Chondrocyte (in vitro differentiated cells): Measurements from ENCODE around the gene ITSN1. TPM values are rescaled to one million over a fixed set of nuclear protein-coding genes. Genes with fewer than 3 reads are reported as not detected.
A peak's percentile ranks its signal among the peaks of the same experiment; 100 is the strongest.
"Not testable (repeated sequence)": the region's sequence is repeated elsewhere in the genome, so short reads cannot be mapped to it uniquely, and the experiment has no call there.

Experiments
- DNase-seq: peaks from one replicate; pipeline ENCODE4 v3.0.0; 2021; ENCODE audit warnings: mixed read lengths, low spot score
- H3K27ac Mint-ChIP-seq: one replicate; pipeline ENCODE4 v1.8.0; 2021; ENCODE audit warnings: mild to moderate bottlenecking, moderate library complexity, mixed read lengths; ENCODE audit not compliant: unreplicated experiment
- H3K27me3 Mint-ChIP-seq: 2 replicates; pipeline ENCODE4 v1.8.0; 2021; ENCODE audit warnings: low read depth, mixed read lengths
- H3K36me3 Mint-ChIP-seq: 2 replicates; pipeline ENCODE4 v1.8.0; 2021; ENCODE audit warnings: low read depth, mixed read lengths
- H3K4me1 Mint-ChIP-seq: 2 replicates; pipeline ENCODE4 v1.8.0; 2021; ENCODE audit warnings: low read depth, mild to moderate bottlenecking, mixed read lengths
- H3K4me3 Mint-ChIP-seq: one replicate; pipeline ENCODE4 v1.8.0; 2021; ENCODE audit warnings: mild to moderate bottlenecking, moderate library complexity, mixed read lengths; ENCODE audit not compliant: unreplicated experiment
- H3K9me3 Mint-ChIP-seq: 2 replicates; pipeline ENCODE4 v1.8.0; 2021; ENCODE audit warnings: low read depth, mixed read lengths
- total RNA-seq: library from RNA; stranded (reverse); gene quantifications from 3 replicates; pipeline ENCODE4 v1.2.1, GENCODE V29; 2021
- TF ChIP-seq, protein P1 (sequence below): fragments of 200-600 bp; sonication (generic); IDR thresholded peaks from 2 replicates; pipeline ENCODE4 v1.5.0; 2021; ENCODE audit warnings: antibody characterized with exemption, mild to moderate bottlenecking, moderate library complexity

The ITSN1 gene
- total RNA-seq, 1 donor from 2014 or later, result 29.8 TPM

DNA sequence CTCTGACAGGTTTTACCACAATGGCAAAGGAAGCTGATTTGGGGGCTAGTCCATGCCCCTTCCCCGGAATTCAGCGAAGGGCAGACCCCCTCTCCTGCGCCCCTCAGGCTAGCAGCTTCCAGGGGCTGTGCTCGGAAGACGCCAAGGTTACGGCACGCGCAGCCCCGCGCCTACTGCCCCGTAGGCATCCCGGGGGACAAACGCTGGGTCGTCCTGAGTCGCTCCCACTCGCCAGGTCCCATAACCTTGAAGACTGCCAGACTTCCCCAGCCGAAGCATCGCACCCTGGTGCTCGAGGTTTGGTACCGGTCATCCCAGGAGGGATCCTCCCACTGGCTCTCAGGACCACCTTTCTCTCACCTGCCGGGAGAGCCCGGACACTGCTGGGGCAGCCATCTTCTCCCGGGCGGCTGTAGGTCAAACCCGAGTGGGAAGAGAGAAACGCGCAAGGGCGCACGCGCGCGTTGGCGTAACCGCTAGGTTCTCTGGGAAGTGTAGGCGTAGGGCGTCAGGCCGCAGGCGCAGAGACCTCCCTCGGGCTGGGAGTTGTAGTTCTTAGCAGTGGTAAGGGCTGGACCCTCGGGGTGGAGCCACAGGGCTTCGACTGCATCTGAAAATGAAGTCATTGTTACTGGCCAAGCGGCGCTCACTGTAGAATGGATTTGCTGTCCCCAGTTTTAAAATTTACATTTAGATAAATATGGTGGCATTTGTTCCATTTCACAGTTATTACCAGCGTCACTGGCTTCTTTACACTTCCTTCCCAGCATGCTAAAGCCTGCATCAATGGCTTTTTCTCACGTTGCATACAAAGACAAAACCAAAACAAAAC lies 273.3 kb downstream of the ITSN1 start, which contains the start of gene ATP5PO:
TSS of gene ATP5PO (minus strand) at position 437 of the 832 bp plus-strand sequence. CDS start at position 396, 41 bp downstream.
- H3K27me3 Mint-ChIP-seq, result no peaks in the 10 kb centered on the region
- TF ChIP-seq, protein P1, sequence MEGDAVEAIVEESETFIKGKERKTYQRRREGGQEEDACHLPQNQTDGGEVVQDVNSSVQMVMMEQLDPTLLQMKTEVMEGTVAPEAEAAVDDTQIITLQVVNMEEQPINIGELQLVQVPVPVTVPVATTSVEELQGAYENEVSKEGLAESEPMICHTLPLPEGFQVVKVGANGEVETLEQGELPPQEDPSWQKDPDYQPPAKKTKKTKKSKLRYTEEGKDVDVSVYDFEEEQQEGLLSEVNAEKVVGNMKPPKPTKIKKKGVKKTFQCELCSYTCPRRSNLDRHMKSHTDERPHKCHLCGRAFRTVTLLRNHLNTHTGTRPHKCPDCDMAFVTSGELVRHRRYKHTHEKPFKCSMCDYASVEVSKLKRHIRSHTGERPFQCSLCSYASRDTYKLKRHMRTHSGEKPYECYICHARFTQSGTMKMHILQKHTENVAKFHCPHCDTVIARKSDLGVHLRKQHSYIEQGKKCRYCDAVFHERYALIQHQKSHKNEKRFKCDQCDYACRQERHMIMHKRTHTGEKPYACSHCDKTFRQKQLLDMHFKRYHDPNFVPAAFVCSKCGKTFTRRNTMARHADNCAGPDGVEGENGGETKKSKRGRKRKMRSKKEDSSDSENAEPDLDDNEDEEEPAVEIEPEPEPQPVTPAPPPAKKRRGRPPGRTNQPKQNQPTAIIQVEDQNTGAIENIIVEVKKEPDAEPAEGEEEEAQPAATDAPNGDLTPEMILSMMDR, result peak; percentile 14
- H3K27ac Mint-ChIP-seq, result peak within 1 kb of the TSS; percentile 94
- H3K4me1 Mint-ChIP-seq, result peaks cover 22% of the 10 kb centered on the region
- DNase-seq, result peak; percentile 100
- H3K4me3 Mint-ChIP-seq, result peak within 1 kb of the TSS; percentile 93
- peaks cover 3% of the 10 kb centered on the region for H3K36me3 Mint-ChIP-seq
- H3K9me3 Mint-ChIP-seq, result no peaks in the 10 kb centered on the region

DNA sequence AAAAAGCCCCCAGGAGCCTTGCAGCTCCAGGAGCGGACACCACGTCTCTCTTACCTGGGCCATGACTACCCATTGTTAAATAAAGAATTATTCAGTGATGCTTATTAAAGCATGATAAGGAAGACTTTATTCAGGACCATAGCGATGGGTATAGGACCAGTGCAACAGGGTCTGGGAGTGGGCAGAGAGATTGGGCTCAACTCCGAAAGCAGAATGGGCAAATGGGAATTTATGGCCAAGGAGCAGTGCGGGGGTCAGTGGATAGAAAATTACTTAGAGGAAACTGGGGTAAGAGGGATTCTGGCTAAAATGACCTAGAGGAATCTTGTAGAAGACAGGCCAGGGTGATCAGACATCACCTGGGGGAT lies 273.9 kb downstream of the ITSN1 start:
- peak overlapping the region; percentile 93 for H3K4me3 Mint-ChIP-seq
- TF ChIP-seq, protein P1, result no peak
- no peaks in the 10 kb centered on the region for H3K9me3 Mint-ChIP-seq
- peaks cover 22% of the 10 kb centered on the region for H3K4me1 Mint-ChIP-seq
- no peaks in the 10 kb centered on the region for H3K27me3 Mint-ChIP-seq
- peak overlapping the region; percentile 85 for H3K27ac Mint-ChIP-seq
- DNase-seq, result no peak
- H3K36me3 Mint-ChIP-seq, result peaks cover 2% of the 10 kb centered on the region

DNA sequence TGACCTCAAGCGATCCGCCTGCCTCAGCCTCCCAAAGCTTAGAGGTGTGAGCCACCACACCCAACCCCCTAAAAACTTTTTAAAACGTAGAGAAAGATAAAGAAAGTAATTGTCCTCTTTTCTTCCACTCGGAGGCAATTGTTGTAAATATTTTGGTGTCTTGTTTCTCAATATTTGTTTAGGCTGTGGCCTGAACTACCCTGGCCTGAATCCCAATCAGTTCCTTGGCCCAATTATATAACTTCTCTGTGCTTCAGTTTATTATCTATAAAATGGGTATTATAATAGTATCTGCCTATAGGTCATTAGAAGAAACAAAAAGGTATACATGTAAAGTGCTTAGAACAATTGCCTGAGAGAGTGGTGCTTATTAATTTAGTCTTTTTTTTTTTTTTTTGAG lies 275.1 kb downstream of the ITSN1 start:
- Mint-ChIP-seq H3K4me3 (no peak overlapping the region), H3K27ac (no peak overlapping the region), H3K36me3 (no peaks in the 10 kb centered on the region), H3K4me1 (peaks cover 22% of the 10 kb centered on the region), H3K27me3 (peaks cover 1% of the 10 kb centered on the region), H3K9me3 (no peaks in the 10 kb centered on the region)
- DNase-seq, result no peak
- TF ChIP-seq, protein P1, result no peak

DNA sequence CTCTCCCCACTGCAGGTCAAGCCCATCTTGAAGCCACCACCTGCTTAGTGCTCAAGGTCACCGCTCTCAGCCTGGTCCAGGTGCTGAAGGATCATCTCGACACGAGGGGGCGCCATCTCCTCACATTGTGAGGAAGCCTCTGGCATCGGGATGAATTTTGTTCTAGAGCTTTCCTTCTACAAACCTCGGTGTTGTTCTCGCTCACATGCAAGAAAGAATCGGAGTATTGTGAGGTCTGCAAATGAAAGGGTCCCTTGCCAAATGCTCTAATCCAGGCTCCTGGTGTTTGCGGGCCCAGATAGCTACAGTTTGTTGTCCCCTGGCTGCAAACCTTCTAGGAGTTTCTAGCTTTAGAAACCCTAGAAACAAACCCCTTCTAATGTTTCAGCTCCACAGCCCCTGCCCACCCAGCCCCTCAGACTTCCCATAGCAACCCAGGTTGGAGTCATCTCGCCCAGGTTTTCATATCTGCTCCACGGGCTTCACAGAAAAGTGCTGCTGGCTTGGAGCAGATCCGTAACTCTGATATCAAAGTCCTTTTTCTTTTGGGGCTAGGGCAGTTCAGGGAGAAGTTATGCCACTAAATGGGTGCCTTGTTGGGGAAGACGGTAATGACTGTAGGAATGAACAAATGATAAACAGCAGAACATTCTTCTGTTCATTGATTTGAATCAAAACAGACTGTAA lies 281.9 kb downstream of the ITSN1 start:
- H3K27ac Mint-ChIP-seq, result no peak overlapping the region
- H3K27me3 Mint-ChIP-seq, result peaks cover 1% of the 10 kb centered on the region
- H3K9me3 Mint-ChIP-seq, result no peaks in the 10 kb centered on the region
- peaks cover 10% of the 10 kb centered on the region for H3K4me1 Mint-ChIP-seq
- no peak for DNase-seq
- H3K4me3 Mint-ChIP-seq, result no peak overlapping the region
- TF ChIP-seq, protein P1, result peak; percentile 96
- no peaks in the 10 kb centered on the region for H3K36me3 Mint-ChIP-seq

DNA sequence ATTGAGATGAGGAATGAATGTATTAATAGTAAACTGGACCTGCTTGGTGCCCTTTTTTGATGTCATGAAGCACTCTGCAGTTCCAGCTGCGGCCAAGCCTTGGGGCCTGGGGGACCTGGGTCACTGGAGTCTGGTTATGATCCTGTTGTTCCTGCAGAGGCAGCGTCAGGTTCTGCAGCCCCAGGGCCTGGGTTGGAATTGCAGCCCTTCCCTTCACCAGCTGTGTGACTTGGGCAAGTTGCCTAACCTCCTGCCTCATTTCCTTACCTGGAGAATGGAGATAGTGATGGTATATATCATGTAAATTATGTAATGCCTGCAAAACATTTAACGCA lies 282.4 kb downstream of the ITSN1 start:
- H3K4me1 Mint-ChIP-seq, result peaks cover 10% of the 10 kb centered on the region
- H3K9me3 Mint-ChIP-seq, result no peaks in the 10 kb centered on the region
- H3K27ac Mint-ChIP-seq, result no peak overlapping the region
- DNase-seq, result no peak
- TF ChIP-seq, protein P1, result no peak
- no peaks in the 10 kb centered on the region for H3K36me3 Mint-ChIP-seq
- H3K4me3 Mint-ChIP-seq, result no peak overlapping the region
- H3K27me3 Mint-ChIP-seq, result peaks cover 1% of the 10 kb centered on the region

DNA sequence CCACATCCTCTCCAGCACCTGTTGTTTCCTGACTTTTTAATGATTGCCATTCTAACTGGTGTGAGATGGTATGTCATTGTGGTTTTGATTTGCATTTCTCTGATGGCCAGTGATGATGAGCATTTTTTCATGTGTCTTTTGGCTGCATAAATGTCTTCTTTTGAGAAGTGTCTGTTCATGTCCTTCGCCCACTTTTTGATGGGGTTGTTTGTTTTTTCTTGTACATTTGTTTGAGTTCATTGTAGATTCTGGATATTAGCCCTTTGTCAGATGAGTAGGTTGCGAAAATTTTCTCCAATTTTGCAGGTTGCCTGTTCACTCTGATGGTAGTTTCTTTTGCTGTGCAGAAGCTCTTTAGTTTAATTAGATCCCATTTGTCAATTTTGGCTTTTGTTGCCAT lies 283.9 kb downstream of the ITSN1 start:
- not testable (repeated sequence) for H3K4me3 Mint-ChIP-seq

DNA sequence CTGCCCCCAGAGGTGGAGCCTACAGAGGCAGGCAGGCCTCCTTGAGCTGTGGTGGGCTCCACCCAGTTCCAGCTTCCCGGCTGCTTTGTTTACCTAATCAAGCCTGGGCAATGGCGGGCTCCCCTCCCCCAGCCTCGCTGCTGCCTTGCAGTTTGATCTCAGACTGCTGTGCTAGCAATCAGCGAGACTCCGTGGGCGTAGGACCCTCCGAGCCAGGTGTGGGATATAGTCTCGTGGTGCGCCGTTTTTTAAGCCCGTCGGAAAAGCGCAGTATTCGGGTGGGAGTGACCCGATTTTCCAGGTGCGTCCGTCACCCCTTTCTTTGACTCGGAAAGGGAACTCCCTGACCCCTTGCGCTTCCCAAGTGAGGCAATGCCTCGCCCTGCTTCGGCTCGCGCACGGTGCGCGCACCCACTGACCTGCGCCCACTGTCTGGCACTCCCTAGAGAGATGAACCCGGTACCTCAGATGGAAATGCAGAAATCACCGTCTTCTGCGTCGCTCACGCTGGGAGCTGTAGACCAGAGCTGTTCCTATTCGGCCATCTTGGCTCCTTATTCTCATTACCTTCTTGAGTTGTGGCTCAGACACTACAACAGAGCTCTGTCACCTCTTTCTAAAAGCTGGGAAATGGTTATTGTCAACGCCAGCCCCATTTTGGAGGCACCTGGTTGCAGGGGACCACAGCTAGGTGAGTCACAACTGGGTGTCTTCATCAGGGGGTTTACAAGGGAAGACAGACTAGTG lies 288.9 kb downstream of the ITSN1 start:
- Mint-ChIP-seq H3K4me3 (peak overlapping the region; percentile 94), H3K27ac (peak overlapping the region; percentile 96), H3K4me1 (peaks cover 19% of the 10 kb centered on the region)
- H3K27me3 Mint-ChIP-seq, DNase-seq, H3K36me3 Mint-ChIP-seq, H3K9me3 Mint-ChIP-seq: not testable (repeated sequence)

More for the DNA sequence above, 283.9 kb downstream of the ITSN1 start:
- H3K9me3 Mint-ChIP-seq, H3K36me3 Mint-ChIP-seq, H3K27ac Mint-ChIP-seq, H3K27me3 Mint-ChIP-seq, DNase-seq: not testable (repeated sequence)
- peaks cover 11% of the 10 kb centered on the region for H3K4me1 Mint-ChIP-seq
